GM12891 (cell line): ENCODE measurements around the gene GMDS.

Experiments used
- POLR2A ChIP-seq: IDR thresholded peaks from 2 replicates; pipeline ENCODE4 v1.6.1; 2011; ENCODE audit warnings: low read depth, low read length, control low read depth
- POLR2AphosphoS5 ChIP-seq: IDR thresholded peaks from 2 replicates; pipeline ENCODE4 v1.6.1; 2011; ENCODE audit warnings: low read depth, low read length, control low read depth
- POU2F2 ChIP-seq: IDR thresholded peaks from 2 replicates; pipeline ENCODE4 v1.6.1; 2011; ENCODE audit warnings: low read depth, mild to moderate bottlenecking, control low read depth, low read length, moderate library complexity
- SPI1 ChIP-seq: IDR thresholded peaks from 2 replicates; pipeline ENCODE4 v1.6.1; 2011; ENCODE audit warnings: low read depth, low read length, control low read depth
- TAF1 ChIP-seq: IDR thresholded peaks from 2 replicates; pipeline ENCODE4 v1.6.1; 2011; ENCODE audit warnings: low read depth, low read length, control low read depth

DNA sequence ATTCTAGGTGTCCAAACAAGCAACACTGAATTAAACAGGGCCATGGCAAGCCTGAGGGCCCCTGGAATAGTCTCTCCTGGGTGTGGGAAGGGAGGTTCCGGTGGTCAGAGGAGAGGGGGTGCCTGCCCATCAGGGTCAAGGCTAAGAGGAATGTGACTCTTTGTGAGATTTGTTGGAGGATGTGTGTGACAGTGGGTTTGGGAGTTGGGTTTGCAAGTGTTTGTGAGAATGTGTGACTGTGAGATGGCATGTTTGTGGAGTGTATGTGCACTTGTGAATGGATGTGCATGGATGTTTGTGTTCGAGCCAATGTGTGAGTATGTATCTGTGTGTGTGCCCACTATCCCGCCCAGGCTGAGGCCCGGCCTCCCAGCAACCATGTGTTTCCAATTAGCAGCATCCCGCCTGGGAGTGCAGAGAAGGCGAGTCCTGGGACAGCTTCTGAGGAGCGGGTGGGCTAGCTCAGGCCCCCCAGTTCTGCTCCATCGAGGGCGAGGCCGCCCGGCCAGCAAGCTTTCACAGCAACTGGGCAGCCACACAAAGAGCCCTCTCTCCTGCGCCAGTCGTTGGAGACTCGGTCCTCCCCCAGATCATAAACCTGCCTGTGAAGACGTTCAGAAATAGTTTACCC lies 623.1 kb downstream of the GMDS start:
- TF ChIP-seq POLR2A (no peak), POLR2AphosphoS5 (no peak), TAF1 (no peak), SPI1 (no peak), POU2F2 (no peak)
